GM19025 (cell line): Measurements from ENCODE around the gene PKN2.
A peak's percentile ranks its signal among the peaks of the same experiment; 100 is the strongest.
"Not testable (repeated sequence)": the region's sequence is repeated elsewhere in the genome, so short reads cannot be mapped to it uniquely, and the experiment has no call there.

ENCODE experiments used
- ATAC-seq: cut with Tn5 transposase; IDR thresholded peaks from one replicate; pipeline ENCODE4 v1.9.1; 2021; ENCODE audit warnings: mild to moderate bottlenecking, low read depth, moderate library complexity; ENCODE audit not compliant: unreplicated experiment

Gene PKN2

DNA sequence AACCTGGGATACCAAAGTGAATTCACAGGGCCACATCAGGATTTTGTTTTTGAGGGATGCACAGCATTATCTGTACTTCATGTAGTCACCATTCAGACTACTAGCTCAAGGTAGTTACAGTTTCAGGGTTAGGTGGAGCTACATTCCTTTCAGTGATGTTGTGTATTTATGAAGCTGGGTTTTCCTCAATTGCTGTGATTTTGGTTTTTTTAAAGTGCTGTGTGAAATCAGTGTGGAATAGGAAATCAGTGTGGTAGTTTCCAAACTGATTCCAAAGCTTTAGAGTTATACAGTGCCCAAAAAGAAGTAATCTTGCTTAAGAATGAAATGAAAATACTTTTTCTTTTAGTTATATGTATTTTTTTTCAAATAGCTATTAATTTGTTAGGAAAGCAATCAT is 95.8 kb downstream of the PKN2 start:
- no peak for ATAC-seq

DNA sequence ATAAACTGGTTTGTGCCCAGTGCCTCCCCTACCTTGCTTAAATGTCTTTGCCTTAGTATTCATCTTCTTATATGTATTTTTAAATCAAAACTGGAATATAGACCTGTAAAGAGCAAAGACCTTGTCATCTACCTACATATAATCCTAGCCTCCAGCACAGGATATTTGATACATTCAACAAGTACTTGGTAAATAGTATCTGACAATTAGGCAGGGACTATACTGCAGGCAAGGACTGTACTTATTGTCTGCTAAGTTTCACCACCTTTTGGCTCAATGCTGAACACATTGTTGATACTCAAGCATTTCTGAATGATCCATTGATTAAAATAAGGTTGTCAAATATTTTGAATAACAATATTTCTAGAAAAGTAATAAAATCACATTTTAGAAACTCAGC is 96.4 kb downstream of the PKN2 start:
- no peak for ATAC-seq

DNA sequence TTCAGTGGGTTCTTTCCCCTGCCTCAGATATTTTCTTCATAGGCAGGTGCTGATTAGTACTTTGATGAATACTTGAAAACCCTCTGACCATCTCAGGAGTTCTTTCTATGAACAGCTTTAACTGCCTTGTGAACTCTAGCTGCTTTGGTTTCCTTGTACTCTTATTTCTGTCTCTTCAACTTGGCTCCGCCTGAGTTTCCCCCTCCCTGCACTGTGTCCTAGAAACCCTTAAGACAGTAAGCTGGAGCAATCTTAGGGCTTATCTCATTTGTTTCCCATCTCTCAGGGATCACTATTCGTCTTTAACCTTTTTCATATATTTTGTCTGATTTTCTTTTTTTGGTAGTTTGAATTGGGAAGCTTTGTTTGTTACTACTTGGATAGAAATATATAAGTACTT is 99.1 kb downstream of the PKN2 start:
- ATAC-seq, result no peak

DNA sequence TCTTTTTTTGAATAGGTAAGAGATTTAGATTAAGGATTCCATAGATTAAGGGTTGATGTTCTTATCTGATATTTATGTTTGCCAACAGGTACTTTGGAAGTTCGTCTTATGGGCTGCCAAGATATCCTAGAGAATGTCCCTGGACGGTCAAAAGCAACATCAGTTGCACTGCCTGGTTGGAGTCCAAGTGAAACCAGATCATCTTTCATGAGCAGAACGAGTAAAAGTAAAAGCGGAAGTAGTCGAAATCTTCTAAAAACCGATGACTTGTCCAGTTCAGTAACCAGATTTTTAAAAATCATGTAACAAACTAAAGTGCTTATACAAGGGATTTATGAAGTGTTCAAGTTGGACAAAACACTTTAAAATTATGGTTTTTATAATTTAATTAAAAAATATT is 100.5 kb downstream of the PKN2 start:
- no peak for ATAC-seq

DNA sequence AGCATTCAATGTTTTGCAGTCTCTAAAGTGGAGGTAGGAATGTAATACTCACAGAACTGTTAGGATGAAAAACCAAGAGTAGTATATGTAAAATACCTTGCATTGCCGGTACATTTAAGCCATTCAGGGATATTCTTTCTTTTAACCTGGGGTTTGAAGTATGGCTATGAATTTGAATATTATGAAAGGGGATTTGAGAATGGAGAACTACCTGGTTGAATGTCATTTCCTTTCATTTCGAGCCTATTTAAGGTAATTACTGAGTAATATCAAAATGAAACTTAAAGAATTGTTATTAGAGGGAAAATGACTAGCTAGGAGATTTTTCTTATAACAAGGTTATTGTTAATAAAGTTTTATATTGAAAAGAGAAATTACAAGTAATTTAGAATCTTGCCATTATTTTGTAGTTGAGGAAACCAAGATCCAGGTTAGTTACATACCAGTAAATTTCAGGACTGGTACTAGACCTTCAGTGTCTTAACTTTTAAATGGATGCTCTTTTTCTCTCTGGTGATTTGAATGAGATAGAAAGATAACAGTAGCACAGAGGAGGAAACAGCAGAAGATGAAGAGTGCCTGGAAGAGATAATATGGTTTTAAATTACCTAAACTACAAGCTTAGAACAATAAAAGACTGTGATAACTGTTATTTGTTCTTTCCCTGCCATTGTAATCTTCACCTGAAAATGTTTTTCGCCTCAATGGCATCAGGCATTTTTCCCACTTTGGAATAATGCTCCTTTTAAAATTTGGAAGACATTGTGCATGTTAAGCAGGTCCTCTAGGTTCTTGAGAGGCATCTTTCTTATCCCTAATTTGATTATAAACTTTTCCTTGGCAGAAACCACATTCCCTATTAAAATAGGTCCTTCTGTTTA is 103.2 kb downstream of the PKN2 start:
- ATAC-seq, result no peak

DNA sequence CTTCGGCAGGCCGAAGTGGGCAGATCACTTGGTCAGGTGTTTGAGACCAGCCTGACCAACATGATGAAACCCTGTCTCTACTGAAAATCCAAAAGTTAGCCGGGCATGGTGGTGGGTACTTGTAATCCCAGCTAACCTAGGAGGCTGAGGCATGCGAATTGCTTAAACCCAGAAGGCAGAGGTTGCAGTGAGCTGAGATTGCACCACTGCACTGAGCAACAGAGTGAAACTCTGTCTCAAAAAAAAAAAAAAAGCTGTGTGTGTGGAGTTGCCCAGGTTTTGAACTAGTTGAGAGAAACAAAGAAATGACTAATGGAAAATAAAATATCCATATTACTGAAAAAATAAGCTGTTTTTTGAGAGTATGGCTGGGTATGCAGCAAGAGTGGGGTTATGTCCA is 107.1 kb downstream of the PKN2 start:
- no peak for ATAC-seq

DNA sequence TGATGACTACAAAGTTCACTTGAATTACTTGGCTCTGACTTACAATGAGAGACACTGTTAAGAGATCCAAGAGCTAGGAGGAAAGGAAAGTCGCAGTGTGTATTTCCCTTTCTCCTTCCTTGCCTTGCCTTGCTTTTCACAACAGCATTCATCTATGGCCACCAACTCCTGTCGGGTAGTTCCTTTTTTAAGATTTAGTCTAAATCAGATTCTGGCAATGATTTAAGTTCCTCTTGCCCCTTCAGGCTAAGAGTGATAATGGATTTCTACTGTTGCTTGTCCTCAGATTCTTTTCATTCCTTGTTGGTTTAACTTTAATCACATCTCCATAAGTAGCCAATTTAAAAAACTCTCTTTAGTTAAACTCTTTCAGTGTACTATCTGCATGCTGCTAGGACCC is 115.4 kb downstream of the PKN2 start:
- no peak for ATAC-seq

DNA sequence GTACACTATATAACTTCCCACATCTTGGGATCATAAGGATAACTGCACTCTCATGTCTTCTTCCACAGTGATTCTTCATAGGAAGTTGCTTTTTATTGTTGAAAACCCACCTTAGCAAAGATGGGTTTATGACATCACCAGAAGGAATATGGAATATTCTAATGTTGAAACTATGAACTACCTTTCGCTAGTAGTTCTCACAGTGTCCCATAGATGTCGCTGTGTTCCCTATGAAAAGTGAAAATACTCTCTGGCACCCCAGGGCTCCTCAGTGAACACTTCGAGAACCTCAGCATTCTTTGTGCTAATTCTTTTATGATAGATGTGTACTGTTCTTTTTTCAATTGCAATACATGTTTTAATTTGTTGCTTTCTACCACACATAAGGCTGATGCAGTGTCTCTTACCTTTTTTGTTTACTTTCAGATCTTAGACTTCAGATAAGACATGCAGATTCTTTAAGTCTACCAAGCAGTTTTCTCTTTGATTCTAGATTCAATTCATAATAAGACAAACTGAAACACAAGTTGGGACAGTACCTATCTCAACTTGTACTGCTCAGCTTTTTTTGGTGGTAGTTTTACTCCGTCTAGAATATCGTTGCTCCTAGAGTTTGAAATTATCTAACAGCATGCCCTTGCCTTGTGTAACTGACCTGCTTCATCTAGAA is 116.4 kb downstream of the PKN2 start:
- no peak for ATAC-seq

DNA sequence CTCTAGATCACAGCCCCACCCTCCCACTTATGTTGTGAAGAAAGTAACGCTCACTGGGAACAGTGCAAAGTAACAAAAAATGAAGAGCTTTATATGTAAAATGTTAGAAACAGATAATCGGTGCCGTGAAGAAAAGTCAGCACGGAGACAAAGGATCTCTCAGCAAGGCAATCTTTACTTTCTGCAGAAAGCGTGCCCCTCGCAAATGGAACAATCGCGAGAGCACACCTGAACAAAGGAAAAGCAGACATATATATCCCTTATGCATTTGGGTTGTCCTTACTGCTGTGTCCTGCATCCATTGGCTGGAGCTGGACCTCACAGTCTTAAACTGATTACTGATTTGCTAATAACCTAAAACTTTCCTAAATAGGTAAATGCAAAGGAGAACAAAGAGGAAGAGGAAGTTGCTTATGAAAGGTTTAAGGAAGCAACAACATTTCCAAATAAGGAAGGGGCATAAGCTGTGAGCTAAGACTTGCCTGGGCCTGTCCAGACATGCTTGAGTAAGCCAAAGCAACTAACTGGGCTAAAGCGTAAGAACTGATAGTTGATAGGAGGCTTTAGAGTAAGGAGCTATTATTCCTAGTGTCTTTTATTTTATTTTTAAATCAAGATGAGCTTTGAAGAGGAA is 117.6 kb downstream of the PKN2 start:
- no peak for ATAC-seq

DNA sequence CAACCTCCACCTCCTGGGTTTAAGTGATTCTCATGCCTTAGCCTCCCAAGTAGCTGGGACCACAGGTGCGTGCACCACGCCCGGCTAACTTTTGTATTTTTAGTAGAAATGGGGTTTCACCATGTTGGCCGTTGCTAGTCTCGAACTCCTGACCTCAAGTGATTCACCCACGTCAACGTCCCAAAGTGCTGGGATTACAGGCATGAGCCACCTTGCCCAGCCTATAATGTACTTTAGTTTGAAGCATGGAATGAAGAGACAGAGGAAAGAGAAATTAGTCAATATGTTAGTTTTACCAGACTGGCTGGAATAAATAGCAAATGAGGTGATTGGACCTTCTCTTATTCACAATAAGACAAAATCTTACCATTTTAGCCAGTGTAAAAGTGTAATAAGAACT is 118.3 kb downstream of the PKN2 start:
- no peak for ATAC-seq

DNA sequence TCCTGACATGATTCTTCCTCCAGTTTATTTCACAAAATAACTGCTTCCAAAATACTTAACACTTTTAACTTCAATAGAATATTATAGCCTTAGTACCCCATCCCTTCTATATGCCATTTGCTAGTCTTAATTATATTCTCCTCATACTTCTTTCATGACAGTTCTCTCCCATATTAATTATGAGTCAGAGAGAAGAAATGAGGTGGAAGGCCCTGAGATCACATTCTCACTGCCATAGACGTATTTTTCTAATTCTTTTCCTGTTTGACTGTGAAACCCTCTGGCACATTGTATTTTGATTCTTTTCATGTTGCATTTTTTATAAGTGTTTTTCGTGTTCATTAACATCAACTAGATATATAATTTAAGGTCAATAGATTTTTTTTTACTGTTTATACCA is 118.9 kb downstream of the PKN2 start:
- no peak for ATAC-seq

DNA sequence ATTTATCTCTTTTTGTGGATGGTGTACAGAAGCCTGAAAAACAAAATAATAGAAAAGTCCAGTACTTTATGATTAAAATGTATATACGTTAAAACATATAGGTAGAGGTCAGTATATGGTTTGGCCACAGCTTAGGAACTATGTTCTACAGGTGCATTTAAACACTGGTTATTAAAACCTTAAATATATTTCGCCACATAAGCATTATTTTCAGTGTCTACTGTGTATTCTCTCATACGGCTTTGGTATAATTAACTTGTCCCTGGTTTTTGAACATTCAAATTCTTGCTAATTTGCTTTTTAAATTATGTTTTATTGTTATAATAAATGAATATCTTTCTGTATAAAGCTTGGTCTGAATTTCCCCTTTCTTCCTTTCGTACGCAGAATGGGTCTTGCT is 119.4 kb downstream of the PKN2 start:
- no peak for ATAC-seq

DNA sequence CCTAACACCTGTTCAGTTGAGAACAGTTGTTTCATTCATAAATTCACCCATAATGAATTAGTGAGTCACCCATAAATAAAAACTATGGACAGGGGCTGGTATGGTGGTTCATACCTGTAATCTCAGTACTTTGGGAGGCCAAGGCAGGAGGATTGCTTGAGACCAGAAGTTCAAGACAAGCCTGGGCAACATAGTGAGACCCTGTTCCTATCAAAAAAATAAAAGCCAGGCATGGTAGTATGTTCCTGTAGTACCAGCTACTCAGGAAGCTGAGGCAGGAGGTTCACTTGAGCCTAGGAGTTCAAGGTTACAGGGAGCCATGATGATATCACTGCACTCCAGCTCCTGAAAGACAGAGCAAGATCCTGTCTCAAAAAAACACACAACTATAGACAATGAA is 128.3 kb downstream of the PKN2 start:
- ATAC-seq, result no peak

DNA sequence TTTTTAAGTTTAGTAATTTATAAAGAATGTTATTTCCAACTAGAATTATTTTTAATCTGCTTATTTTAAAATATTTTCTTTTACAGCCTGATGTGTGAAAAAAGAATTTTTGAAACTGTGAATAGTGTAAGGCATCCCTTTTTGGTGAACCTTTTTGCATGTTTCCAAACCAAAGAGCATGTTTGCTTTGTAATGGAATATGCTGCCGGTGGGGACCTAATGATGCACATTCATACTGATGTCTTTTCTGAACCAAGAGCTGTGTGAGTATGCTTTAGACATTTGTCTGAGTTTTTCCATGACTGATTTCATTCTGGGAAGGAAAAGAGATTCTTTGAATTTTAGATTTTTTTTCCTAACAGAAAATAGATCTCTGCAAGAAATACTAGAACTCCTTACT is 129.4 kb downstream of the PKN2 start:
- no peak for ATAC-seq

DNA sequence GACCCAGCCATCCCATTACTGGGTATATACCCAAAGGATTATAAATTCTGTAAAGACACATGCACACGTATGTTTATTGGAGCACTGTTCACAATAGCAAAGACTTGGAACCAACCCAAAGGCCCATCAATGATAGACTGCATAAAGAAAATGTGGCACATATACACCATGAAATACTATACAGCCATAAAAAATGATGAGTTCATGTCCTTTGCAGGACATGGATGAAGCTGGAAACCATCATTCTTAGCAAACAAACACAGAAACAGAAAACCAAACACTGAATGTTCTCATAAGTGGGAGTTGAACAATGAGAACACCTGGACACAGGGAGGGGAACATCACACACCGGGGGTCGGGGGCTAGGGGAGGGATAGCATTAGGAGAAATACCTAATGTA is 135.6 kb downstream of the PKN2 start:
- not testable (repeated sequence) for ATAC-seq

DNA sequence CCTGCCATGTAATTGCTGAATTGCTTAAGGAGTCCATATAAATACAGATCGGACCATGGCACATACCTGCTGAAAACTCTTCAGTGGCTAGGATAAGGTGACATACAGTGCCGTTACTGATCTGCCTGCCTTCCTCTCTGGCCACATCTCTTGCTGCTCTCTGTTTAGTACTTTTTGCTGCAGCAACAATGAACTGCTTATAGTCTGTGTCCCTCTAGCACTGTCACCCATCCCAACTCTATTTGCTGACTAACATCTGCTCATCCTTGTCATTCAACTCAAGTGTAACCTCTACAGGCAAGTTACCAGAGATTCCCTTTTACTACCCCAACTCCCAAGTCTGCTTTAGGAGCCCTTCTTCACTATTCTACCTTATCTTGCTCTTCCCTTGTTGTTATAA is 141.6 kb downstream of the PKN2 start:
- no peak for ATAC-seq

DNA sequence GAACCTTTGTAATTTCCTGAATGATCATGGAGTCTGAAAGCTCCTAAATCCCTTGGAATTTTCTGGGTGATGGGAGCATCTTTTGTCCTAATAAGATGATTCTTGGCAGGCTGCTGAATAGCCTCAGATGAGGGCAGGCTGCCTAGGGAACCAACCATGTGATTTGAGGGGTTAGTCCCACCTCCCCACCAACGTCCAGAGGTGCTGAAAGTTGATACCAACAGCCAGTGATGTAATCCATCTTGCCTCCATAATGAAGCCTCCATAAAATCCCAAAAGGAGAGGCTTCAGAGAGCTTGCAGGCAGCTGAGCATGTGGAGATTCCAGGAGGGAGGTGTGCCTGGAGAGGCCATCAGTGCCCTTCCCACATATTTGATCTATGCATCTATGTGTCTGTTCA is 163.6 kb downstream of the PKN2 start:
- ATAC-seq, result no peak

DNA sequence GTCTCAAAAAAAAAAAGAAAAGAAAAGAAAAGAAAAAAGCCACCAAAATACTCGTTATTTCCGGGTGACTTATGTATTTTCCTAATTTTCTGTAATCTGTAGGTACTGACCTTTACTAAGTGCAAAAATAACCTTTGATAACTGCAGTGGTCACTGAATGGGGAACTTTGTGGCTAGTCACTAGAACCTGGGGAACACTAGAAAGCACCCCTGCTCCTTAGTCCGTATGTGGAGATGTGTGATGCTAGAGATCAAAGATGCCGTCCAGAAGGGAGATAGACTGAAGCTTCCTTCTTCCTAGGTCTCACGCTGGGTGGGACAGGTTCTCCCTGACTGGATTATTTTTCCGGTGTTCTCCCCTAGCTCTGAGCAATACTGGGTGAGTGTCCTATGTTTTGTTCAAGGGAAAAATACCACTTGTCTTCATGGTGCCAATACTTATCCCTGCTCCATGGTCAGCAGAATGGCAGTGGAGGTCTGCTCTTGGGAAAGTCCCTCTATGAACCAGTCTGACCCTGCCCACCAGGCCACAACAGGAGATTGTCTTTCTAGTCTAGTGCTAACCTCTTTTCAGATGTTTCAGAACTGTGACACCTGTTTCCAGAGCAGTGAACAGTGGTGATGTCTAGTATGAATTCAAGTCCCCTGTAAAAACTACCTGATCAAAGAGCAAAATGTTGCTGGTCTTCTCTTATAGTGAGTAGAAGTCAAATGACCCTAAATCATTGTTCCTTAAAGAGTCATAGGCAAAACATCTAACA is 167.4 kb downstream of the PKN2 start:
- no peak for ATAC-seq

DNA sequence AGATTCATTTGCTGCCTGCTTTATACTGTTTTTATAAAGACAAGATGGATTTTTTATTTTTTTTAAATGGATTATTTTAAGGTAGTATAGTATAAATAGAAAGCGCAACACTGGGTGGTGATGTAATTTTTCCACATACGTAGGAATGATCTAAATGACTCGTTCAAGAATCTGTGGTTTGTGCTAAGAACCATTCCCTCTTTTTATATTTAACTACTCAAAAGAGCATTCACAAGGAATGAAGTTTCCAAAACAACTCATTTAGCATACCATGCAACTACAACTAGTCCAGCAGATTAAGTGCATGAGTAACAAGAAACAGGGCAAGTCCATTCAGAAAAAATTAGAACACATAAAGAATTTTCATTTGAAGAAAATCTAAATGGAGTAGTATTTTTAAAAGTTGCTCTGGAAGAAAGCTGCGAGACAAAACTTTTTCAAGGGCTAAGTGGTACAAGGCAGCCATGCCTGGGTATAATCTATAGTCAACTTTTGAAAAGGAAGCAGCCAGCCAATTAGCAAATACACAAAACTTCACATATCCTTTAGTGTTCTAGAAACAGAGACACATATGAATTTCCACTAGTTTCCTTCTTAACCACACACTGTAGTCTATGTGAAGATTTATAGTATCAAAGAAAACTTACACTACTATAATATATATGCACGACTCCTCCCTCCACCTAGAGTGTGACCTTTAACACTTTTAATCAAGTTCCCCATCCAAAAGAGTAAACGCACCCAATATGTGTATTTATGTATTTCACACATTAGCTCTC is 183.9 kb downstream of the PKN2 start:
- ATAC-seq, result peak; percentile 32

DNA sequence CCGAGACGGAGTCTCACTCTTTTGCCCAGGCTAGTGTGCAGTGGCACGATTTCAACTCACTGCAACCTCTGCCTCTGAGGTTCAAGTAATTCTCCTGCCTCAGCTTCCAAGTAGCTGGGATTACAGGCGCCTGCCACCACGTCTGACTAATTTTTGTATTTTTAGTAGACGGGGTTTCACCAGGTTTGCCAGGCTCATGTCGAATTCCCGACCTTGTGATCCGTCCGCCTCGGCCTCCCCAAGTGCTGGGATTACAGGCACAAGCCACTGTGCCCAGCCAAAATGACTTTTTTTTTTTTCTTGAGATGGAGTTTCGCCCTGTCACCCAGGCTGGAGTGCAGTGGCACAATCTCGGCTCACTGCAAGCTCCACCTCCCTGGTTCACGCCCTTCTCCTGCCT is 185.6 kb downstream of the PKN2 start:
- not testable (repeated sequence) for ATAC-seq
